ENCODE data around the gene HPRT1.

The HPRT1 gene

GRCh38 chrX:134547047-134547679, 87.2 kb downstream of the HPRT1 start:
- Histone ChIP-seq H3K4me3 (replicated peaks; ENCODE audit: insufficient read depth, low read length) (no peak overlapping the region), H3K27me3 (ENCODE audit: insufficient read depth, poor library complexity, severe bottlenecking) (no peaks in the 10 kb centered on the region), H3K27ac (replicated peaks) (no peak overlapping the region)
- TF ChIP-seq POLR2AphosphoS5 (IDR thresholded peaks at IDR 0.05; ENCODE audit: low read depth) (no peak), GABPA (IDR thresholded peaks at IDR 0.05; ENCODE audit: low read depth) (no peak), CTCF (IDR thresholded peaks at IDR 0.05; ENCODE audit: insufficient read depth, low read length) (no peak), SPI1 (IDR thresholded peaks at IDR 0.05; ENCODE audit: borderline replicate concordance, low read depth) (no peak), REST (IDR thresholded peaks at IDR 0.05; ENCODE audit: insufficient replicate concordance, low read depth) (no peak)
- no peak for DNase-seq (ENCODE audit: low read depth in 1 of 2, low spot score in 1 of 2)

GRCh38 chrX:134548257-134549201, 88.6 kb downstream of the HPRT1 start:
- Histone ChIP-seq H3K4me3 (replicated peaks; ENCODE audit: insufficient read depth, low read length) (peak overlapping the region; percentile 48), H3K27ac (replicated peaks) (peak overlapping the region; percentile 94), H3K27me3 (ENCODE audit: insufficient read depth, poor library complexity, severe bottlenecking) (no peaks in the 10 kb centered on the region)
- TF ChIP-seq CTCF (IDR thresholded peaks at IDR 0.05; ENCODE audit: insufficient read depth, low read length) (no peak), GABPA (IDR thresholded peaks at IDR 0.05; ENCODE audit: low read depth) (no peak), POLR2AphosphoS5 (IDR thresholded peaks at IDR 0.05; ENCODE audit: low read depth) (no peak), REST (IDR thresholded peaks at IDR 0.05; ENCODE audit: insufficient replicate concordance, low read depth) (no peak), SPI1 (IDR thresholded peaks at IDR 0.05; ENCODE audit: borderline replicate concordance, low read depth) (no peak)
- peak in 1 of 2 experiments; percentile 18 for DNase-seq (ENCODE audit: low read depth in 1 of 2, low spot score in 1 of 2)

Small RNA genes within 50 kb of the gene (microRNA-seq; reads per million reads assigned to microRNA genes)
- gene MIR424 = 3,490 reads per million, percentile 94 among the genes with 10 or more reads in this experiment
- 1.8 reads per million for gene MIR450A1
- 1.2 reads per million for gene MIR450A2
- gene MIR450B = 24.7 reads per million, percentile 50 among the genes with 10 or more reads in this experiment
- 150 reads per million, percentile 73 among the genes with 10 or more reads in this experiment for gene MIR503
- gene MIR542 = 81.4 reads per million, percentile 67 among the genes with 10 or more reads in this experiment
